K562 (cell line): Measurements from ENCODE around the gene NFIC. TPM values are rescaled to one million over a fixed set of nuclear protein-coding genes. Genes with fewer than 3 reads are reported as not detected.

ENCODE experiments used
- BCLAF1 ChIP-seq, 2 experiments: fragments of 450-650 bp in 1 of 2; IDR thresholded peaks; 2 replicates each; pipeline ENCODE4 v1.6.1; 2011 to 2017; ENCODE audit warnings: low read depth in 2 of 2, antibody characterized with exemption in 1 of 2, borderline replicate concordance in 1 of 2, low read length in 1 of 2, mild to moderate bottlenecking in 1 of 2, mixed read lengths in 1 of 2; ENCODE audit not compliant: control insufficient read depth in 1 of 2
- CHCHD3 ChIP-seq: fragments of 250-450 bp; sonication (Bioruptor Pico); IDR thresholded peaks from 2 replicates; pipeline ENCODE4 v2.1.2; 2022; ENCODE audit warnings: mild to moderate bottlenecking
- ETV1 ChIP-seq: fragments of 450-650 bp; conservative IDR thresholded peaks from 2 replicates; pipeline ENCODE4 v1.6.1; 2016; ENCODE audit warnings: missing genetic modification characterization, control low read depth, low read depth, missing compliant biosample characterization
- NCOA2 ChIP-seq, 2 experiments: fragments of 450-650 bp; IDR thresholded peaks; 2 replicates each; pipeline ENCODE4 v1.6.1; 2018; ENCODE audit warnings: mild to moderate bottlenecking in 2 of 2, moderate library complexity in 1 of 2; ENCODE audit not compliant: partially characterized antibody in 2 of 2
- PTTG1 ChIP-seq: fragments of 450-650 bp; IDR thresholded peaks from 2 replicates; pipeline ENCODE4 v1.6.1; 2016; ENCODE audit warnings: low read depth, mild to moderate bottlenecking, missing genetic modification characterization, missing compliant biosample characterization
- ZBTB12 ChIP-seq: fragments of 250-450 bp; sonication (Bioruptor Pico); IDR thresholded peaks from 2 replicates; pipeline ENCODE4 v1.4.0; 2020
- ZNF143 ChIP-seq: sonication (generic); formaldehyde crosslinking; IDR thresholded peaks from 2 replicates; pipeline ENCODE4 v1.9.0; 2022; ENCODE audit warnings: mild to moderate bottlenecking, missing genetic modification reagents
- ZNF79 ChIP-seq: fragments of 250-450 bp; sonication (Bioruptor Pico); IDR thresholded peaks from 2 replicates; pipeline ENCODE4 v1.4.0; 2020; ENCODE audit warnings: low read depth, mild to moderate bottlenecking, moderate library complexity
- polyA plus RNA-seq, 8 experiments: library from polyadenylated mRNA; depleted of rRNA in 4 of 8; stranded (reverse) in 5 of 8; unstranded in 3 of 8; fragments of >200 nt; fragmentation: Nextera tagmentation in 2 of 8; fragmentation: Illumina TruSeq in 1 of 8; extraction: Ambion mirVana in 2 of 8; extraction: Trizol in 1 of 8; gene quantifications; 2 replicates each; pipeline versions ENCODE4 v1.2.1 to v1.2.3, GENCODE V29; 2011 to 2014; ENCODE audit warnings: inconsistent platforms in 1 of 8, missing spikeins in 1 of 8
- total RNA-seq, 7 experiments: library from RNA; depleted of rRNA in 6 of 7; stranded (reverse); fragments of >200 nt in 6 of 7; fragmentation: Illumina TruSeq in 2 of 7; extraction: Trizol in 2 of 7; gene quantifications; 2 replicates each; pipeline versions ENCODE4 v1.2.1 to v1.2.3, GENCODE V29; 2011 to 2021; ENCODE audit warnings: low replicate concordance in 1 of 7
- TF ChIP-seq, protein P1 (sequence below): fragments of 200-400 bp; formaldehyde crosslinking; IDR thresholded peaks from 2 replicates; pipeline ENCODE4 v1.6.1; 2017; ENCODE audit warnings: mild to moderate bottlenecking, low read depth, low read length, moderate library complexity
- TF ChIP-seq, protein P2 (sequence below): fragments of 450-650 bp; IDR thresholded peaks from 2 replicates; pipeline ENCODE4 v1.6.1; 2017; ENCODE audit warnings: antibody characterized with exemption, mild to moderate bottlenecking

The NFIC gene
- total and polyA plus RNA-seq, 9 of the 15 experiments (the other 6 are each of a cell fraction or from before 2014, with no cell fraction given), result 0.71 to 62.1 (median 6.9) TPM

- TF ChIP-seq PTTG1 (tag) (no peak), ETV1 (tag) (peak; percentile 98), CHCHD3 (CRISPR knock-in tag) (no peak), NCOA2 (IDR thresholded peaks at IDR 0.05; ENCODE audit: partially characterized antibody in 2 of 2) (no peak), ZNF79 (no peak), ZBTB12 (CRISPR knock-in tag) (no peak), ZNF143 (CRISPR knock-in tag) (peak; percentile 100), BCLAF1 (IDR thresholded peaks at IDR 0.05; ENCODE audit: borderline replicate concordance in 1 of 2, control insufficient read depth in 1 of 2, low read depth in 2 of 2, low read length in 1 of 2) (peak in 1 of 2 experiments; percentile 91; a peak in 2 of 4 replicates)
- TF ChIP-seq, protein P1, sequence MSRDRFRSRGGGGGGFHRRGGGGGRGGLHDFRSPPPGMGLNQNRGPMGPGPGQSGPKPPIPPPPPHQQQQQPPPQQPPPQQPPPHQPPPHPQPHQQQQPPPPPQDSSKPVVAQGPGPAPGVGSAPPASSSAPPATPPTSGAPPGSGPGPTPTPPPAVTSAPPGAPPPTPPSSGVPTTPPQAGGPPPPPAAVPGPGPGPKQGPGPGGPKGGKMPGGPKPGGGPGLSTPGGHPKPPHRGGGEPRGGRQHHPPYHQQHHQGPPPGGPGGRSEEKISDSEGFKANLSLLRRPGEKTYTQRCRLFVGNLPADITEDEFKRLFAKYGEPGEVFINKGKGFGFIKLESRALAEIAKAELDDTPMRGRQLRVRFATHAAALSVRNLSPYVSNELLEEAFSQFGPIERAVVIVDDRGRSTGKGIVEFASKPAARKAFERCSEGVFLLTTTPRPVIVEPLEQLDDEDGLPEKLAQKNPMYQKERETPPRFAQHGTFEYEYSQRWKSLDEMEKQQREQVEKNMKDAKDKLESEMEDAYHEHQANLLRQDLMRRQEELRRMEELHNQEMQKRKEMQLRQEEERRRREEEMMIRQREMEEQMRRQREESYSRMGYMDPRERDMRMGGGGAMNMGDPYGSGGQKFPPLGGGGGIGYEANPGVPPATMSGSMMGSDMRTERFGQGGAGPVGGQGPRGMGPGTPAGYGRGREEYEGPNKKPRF, result no peak
- TF ChIP-seq, protein P2, sequence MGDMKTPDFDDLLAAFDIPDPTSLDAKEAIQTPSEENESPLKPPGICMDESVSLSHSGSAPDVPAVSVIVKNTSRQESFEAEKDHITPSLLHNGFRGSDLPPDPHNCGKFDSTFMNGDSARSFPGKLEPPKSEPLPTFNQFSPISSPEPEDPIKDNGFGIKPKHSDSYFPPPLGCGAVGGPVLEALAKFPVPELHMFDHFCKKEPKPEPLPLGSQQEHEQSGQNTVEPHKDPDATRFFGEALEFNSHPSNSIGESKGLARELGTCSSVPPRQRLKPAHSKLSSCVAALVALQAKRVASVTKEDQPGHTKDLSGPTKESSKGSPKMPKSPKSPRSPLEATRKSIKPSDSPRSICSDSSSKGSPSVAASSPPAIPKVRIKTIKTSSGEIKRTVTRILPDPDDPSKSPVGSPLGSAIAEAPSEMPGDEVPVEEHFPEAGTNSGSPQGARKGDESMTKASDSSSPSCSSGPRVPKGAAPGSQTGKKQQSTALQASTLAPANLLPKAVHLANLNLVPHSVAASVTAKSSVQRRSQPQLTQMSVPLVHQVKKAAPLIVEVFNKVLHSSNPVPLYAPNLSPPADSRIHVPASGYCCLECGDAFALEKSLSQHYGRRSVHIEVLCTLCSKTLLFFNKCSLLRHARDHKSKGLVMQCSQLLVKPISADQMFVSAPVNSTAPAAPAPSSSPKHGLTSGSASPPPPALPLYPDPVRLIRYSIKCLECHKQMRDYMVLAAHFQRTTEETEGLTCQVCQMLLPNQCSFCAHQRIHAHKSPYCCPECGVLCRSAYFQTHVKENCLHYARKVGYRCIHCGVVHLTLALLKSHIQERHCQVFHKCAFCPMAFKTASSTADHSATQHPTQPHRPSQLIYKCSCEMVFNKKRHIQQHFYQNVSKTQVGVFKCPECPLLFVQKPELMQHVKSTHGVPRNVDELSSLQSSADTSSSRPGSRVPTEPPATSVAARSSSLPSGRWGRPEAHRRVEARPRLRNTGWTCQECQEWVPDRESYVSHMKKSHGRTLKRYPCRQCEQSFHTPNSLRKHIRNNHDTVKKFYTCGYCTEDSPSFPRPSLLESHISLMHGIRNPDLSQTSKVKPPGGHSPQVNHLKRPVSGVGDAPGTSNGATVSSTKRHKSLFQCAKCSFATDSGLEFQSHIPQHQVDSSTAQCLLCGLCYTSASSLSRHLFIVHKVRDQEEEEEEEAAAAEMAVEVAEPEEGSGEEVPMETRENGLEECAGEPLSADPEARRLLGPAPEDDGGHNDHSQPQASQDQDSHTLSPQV, result peak; percentile 94
These were observed 68.5 kb downstream of the NFIC start (continued) for GRCh38 chr19:3434630-3435553.
